Subcutaneous abdominal adipose tissue (tissue), 5 donors: ENCODE results near the gene PAPLN.
"Not testable (repeated sequence)": the region's sequence is repeated elsewhere in the genome, so short reads cannot be mapped to it uniquely, and the experiment has no call there.

ENCODE experiments used
- H3K27ac ChIP-seq: one replicate; pipeline ENCODE4 v1.7.0; 2013; ENCODE audit warnings: low read depth, mild to moderate bottlenecking, inconsistent platforms, low read length, moderate library complexity
- H3K27me3 ChIP-seq, 5 donors: one replicate each; pipeline ENCODE4 v1.7.0; 2013; ENCODE audit warnings: low read length in 5 of 5, inconsistent platforms in 1 of 5; ENCODE audit not compliant: control insufficient read depth in 5 of 5, insufficient read depth in 4 of 5
- H3K36me3 ChIP-seq, 5 donors: one replicate each; pipeline ENCODE4 v1.7.0; 2013; ENCODE audit warnings: low read length in 5 of 5; ENCODE audit not compliant: control insufficient read depth in 5 of 5, insufficient read depth in 5 of 5
- H3K4me1 ChIP-seq, 5 donors: one replicate each; pipeline ENCODE4 v1.7.0; 2013; ENCODE audit warnings: low read length in 5 of 5, mild to moderate bottlenecking in 3 of 5, moderate library complexity in 1 of 5; ENCODE audit not compliant: control insufficient read depth in 5 of 5, insufficient read depth in 5 of 5
- H3K4me3 ChIP-seq, 5 donors: one replicate each; pipeline ENCODE4 v1.7.0; 2013; ENCODE audit warnings: low read length in 5 of 5, low read depth in 1 of 5
- H3K9ac ChIP-seq, 5 donors: one replicate each; pipeline ENCODE4 v1.7.0; 2013; ENCODE audit warnings: low read length in 5 of 5, mild to moderate bottlenecking in 4 of 5, moderate library complexity in 3 of 5
- H3K9me3 ChIP-seq, 5 donors: one replicate each; pipeline ENCODE4 v1.7.0; 2013; ENCODE audit warnings: low read length in 5 of 5; ENCODE audit not compliant: control insufficient read depth in 5 of 5
- donor health status: healthy.
- donor health status: healthy.
- donor health status: healthy.
- donor health status: healthy.
- donor health status: healthy.

Gene PAPLN

DNA sequence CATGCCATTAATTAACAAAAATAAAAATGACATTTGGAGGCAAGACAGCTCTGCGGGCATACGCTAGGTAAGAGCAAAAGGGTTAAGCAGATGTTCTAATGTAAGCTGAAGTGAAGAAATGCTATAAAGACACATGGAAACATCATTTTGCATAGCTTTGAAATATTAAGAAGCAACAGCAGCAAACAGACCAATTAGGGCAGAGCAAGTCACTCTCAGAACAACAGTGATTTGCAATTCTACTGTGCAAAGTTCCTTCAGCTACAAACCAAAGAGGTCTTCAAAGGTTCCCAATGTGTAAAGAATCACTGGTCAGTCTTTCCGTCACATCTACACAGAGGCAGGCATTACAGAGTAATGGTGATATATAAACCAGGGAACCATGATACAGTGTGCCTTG, 68.2 kb downstream of the PAPLN start:
- Histone ChIP-seq H3K27ac (no peak overlapping the region), H3K9ac (no peak overlapping the region), H3K36me3 (peaks cover 0 to 4% (median 0%) of the 10 kb centered on the region in 5 donors), H3K4me3 (no peak overlapping the region), H3K9me3 (no peaks in the 10 kb centered on the region), H3K27me3 (no peaks in the 10 kb centered on the region), H3K4me1 (no peaks in the 10 kb centered on the region)

DNA sequence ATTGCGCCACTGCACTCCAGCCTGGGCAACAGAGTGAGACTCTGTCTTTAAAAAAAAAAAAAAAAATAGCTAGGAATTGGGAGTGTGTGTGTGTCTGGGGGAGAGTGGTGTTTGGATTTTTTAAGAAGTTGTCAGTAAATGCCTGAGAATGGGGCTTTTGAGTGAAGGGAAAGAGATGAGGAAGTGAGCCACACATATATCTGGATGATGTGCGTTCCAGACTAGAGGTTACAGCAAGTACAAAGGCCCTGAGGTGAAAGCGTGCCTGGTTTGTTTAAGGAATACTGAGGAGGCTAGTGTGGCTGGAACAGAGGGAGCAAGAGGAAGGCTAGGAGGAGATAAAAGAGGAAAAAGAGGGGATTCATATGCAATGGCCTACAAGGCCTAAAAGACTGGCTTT, 70.0 kb downstream of the PAPLN start:
- Histone ChIP-seq H3K27ac (no peak overlapping the region), H3K27me3 (no peaks in the 10 kb centered on the region), H3K9me3 (no peaks in the 10 kb centered on the region), H3K36me3 (no peaks in the 10 kb centered on the region), H3K9ac (no peak overlapping the region), H3K4me1 (peaks cover 0 to 9% (median 0%) of the 10 kb centered on the region in 5 donors), H3K4me3 (no peak overlapping the region)

- H3K27ac ChIP-seq, H3K36me3 ChIP-seq, H3K4me3 ChIP-seq, H3K9me3 ChIP-seq, H3K4me1 ChIP-seq, H3K27me3 ChIP-seq, H3K9ac ChIP-seq: not testable (repeated sequence)
Observed at GRCh38 chr14:73309207-73309606, 71.9 kb downstream of the PAPLN start.

- H3K9ac ChIP-seq, result no peak overlapping the region
- no peaks in the 10 kb centered on the region for H3K36me3 ChIP-seq
- H3K4me1 ChIP-seq, result peaks cover 0 to 9% (median 0%) of the 10 kb centered on the region in 5 donors
- no peak overlapping the region for H3K27ac ChIP-seq
- no peaks in the 10 kb centered on the region for H3K9me3 ChIP-seq
- no peaks in the 10 kb centered on the region for H3K27me3 ChIP-seq
- no peak overlapping the region for H3K4me3 ChIP-seq
Observed at GRCh38 chr14:73311708-73312030, 74.4 kb downstream of the PAPLN start.

GRCh38 chr14:73312687-73313086, 75.4 kb downstream of the PAPLN start:
- Histone ChIP-seq H3K4me3 (no peak overlapping the region), H3K9ac (no peak overlapping the region), H3K27ac (no peak overlapping the region), H3K9me3 (no peaks in the 10 kb centered on the region), H3K4me1 (peaks cover 0 to 9% (median 0%) of the 10 kb centered on the region in 5 donors), H3K36me3 (no peaks in the 10 kb centered on the region), H3K27me3 (no peaks in the 10 kb centered on the region)

GRCh38 chr14:73313151-73313550, 75.8 kb downstream of the PAPLN start:
- Histone ChIP-seq H3K4me1 (peaks cover 0 to 9% (median 0%) of the 10 kb centered on the region in 5 donors), H3K4me3 (no peak overlapping the region), H3K27ac (no peak overlapping the region)

GRCh38 chr14:73323896-73324399, 86.6 kb downstream of the PAPLN start:
- no peaks in the 10 kb centered on the region for H3K4me1 ChIP-seq
- peaks cover 0 to 7% (median 7%) of the 10 kb centered on the region in 5 donors for H3K36me3 ChIP-seq
- no peak overlapping the region for H3K9ac ChIP-seq
- H3K9me3 ChIP-seq, result no peaks in the 10 kb centered on the region
- no peak overlapping the region for H3K4me3 ChIP-seq
- H3K27ac ChIP-seq, result no peak overlapping the region
- H3K27me3 ChIP-seq, result no peaks in the 10 kb centered on the region

More at GRCh38 chr14:73313151-73313550, 75.8 kb downstream of the PAPLN start:
- H3K27me3 ChIP-seq, result no peaks in the 10 kb centered on the region
- H3K9me3 ChIP-seq, result no peaks in the 10 kb centered on the region
- H3K36me3 ChIP-seq, result no peaks in the 10 kb centered on the region
- H3K9ac ChIP-seq, result no peak overlapping the region
